HepG2 (cell line): ENCODE measurements around the gene NXPE3. TPM values are rescaled to one million over a fixed set of nuclear protein-coding genes. Genes with fewer than 3 reads are reported as not detected.

ENCODE experiments used
- ATAC-seq: fragments of 200-7000 bp; cut with Tn5 transposase; 3 replicates; pipeline ENCODE4 v1.9.1; 2020; ENCODE audit warnings: mild to moderate bottlenecking, moderate library complexity
- BruUV-seq: library from RNA; stranded (reverse); fragments of 400-500 nt; replicated peaks from 2 replicates; lab custom pipeline; 2021; lab: Mats Ljungman, UMichigan
- CTCF ChIA-PET: fragments of 300-600 bp; formaldehyde crosslinking; extraction: SDS; loops from one replicate; lab custom pipeline; 2021; ENCODE audit warnings: low total read pairs, inconsistent platforms, low intra/inter-chr PET ratio; lab: Yijun Ruan, JAX
- POLR2A ChIA-PET: fragments of 350-600 bp; sonication (Branson Sonifier 250); formaldehyde crosslinking; loops from one replicate; lab custom pipeline; 2020; ENCODE audit warnings: antibody characterized with exemption, inconsistent platforms; lab: Yijun Ruan, JAX
- DNase-seq: peaks from one replicate; pipeline ENCODE4 v3.0.0-alpha.2; 2015; ENCODE audit warnings: low spot score
- FAIRE-seq: peaks from 3 replicates; lab custom pipeline; 2011; peaks lifted over from hg19 to GRCh38; lab: Jason Lieb, UNC
- H2AFZ ChIP-seq: one replicate; pipeline ENCODE4 v1.6.1; 2011; ENCODE audit warnings: low read length, inconsistent platforms
- H3K27ac ChIP-seq: fragments of 300-600 bp; 3 replicates; pipeline ENCODE4 v1.8.0; 2011; ENCODE audit warnings: mixed run types, mild to moderate bottlenecking, mixed read lengths, low read length, inconsistent platforms; ENCODE audit not compliant: insufficient read depth; ENCODE audit errors: extremely low read length
- H3K27me3 ChIP-seq, 2 experiments: fragments of 200-600 bp in 1 of 2; 2 replicates in 1 of 2; 3 replicates in 1 of 2; pipeline versions ENCODE4 v1.6.0 to v1.8.0; 2011; ENCODE audit warnings: low read length in 2 of 2, mild to moderate bottlenecking in 2 of 2, moderate library complexity in 2 of 2, inconsistent platforms in 1 of 2; ENCODE audit not compliant: insufficient read depth in 2 of 2, control insufficient read depth in 1 of 2
- H3K36me3 ChIP-seq, 2 experiments: fragments of 200-600 bp in 1 of 2; replicated peaks in 1 of 2; 2 replicates in 1 of 2; 3 replicates in 1 of 2; pipeline versions ENCODE4 v1.5.1 to v1.8.0; 2011; ENCODE audit warnings: low read length in 2 of 2, inconsistent platforms in 1 of 2; ENCODE audit not compliant: insufficient read depth in 2 of 2, control insufficient read depth in 1 of 2
- H3K4me1 ChIP-seq: 2 replicates; pipeline ENCODE4 v1.5.1; 2012; ENCODE audit warnings: low read length, inconsistent platforms; ENCODE audit not compliant: insufficient read depth
- H3K4me2 ChIP-seq: 2 replicates; pipeline ENCODE4 v1.6.0; 2011; ENCODE audit warnings: low read depth, low read length, inconsistent platforms
- H3K4me3 ChIP-seq, 3 experiments: fragments of 200-600 bp in 1 of 3; sonication (generic), shearing (Covaris generic) in 1 of 3; replicated peaks in 1 of 3; 2 replicates each; pipeline ENCODE4 v1.5.1; 2011 to 2016; ENCODE audit warnings: low read length in 3 of 3, inconsistent platforms in 2 of 3, low read depth in 2 of 3, mild to moderate bottlenecking in 2 of 3, control low read depth in 1 of 3, mixed read lengths in 1 of 3; ENCODE audit not compliant: insufficient read depth in 1 of 3
- H3K79me2 ChIP-seq: one replicate; pipeline ENCODE4 v1.6.1; 2011; ENCODE audit warnings: low read length, inconsistent platforms; ENCODE audit not compliant: insufficient read depth
- H3K9ac ChIP-seq: 2 replicates; pipeline ENCODE4 v1.6.0; 2011; ENCODE audit warnings: mild to moderate bottlenecking, low read depth, low read length, inconsistent platforms; ENCODE audit not compliant: insufficient read depth
- H3K9me3 ChIP-seq: 2 replicates; pipeline ENCODE4 v1.5.1; 2012; ENCODE audit warnings: mild to moderate bottlenecking, low read length
- H4K20me1 ChIP-seq: 2 replicates; pipeline ENCODE4 v1.6.0; 2011; ENCODE audit warnings: inconsistent platforms, mild to moderate bottlenecking, low read length, moderate library complexity; ENCODE audit not compliant: insufficient read depth
- CBX5 ChIP-seq: sonication (generic); formaldehyde crosslinking; IDR thresholded peaks from 2 replicates; pipeline ENCODE4 v1.4.0; 2020; ENCODE audit warnings: missing genetic modification reagents, borderline replicate concordance
- DDIT3 ChIP-seq: sonication (generic); formaldehyde crosslinking; IDR thresholded peaks from 2 replicates; pipeline ENCODE4 v1.4.0; 2020; ENCODE audit warnings: mild to moderate bottlenecking, missing genetic modification reagents
- JUN ChIP-seq: sonication (generic); formaldehyde crosslinking; IDR thresholded peaks from 2 replicates; pipeline ENCODE4 v1.4.0; 2020; ENCODE audit warnings: mild to moderate bottlenecking, missing genetic modification reagents
- KLF11 ChIP-seq: IDR thresholded peaks from 2 replicates; pipeline ENCODE4 v1.6.1; 2016; ENCODE audit warnings: missing compliant biosample characterization
- MED13 ChIP-seq: sonication (generic); formaldehyde crosslinking; IDR thresholded peaks from 2 replicates; pipeline ENCODE4 v1.5.0; 2020; ENCODE audit warnings: missing genetic modification reagents
- NFATC3 ChIP-seq: sonication (generic); formaldehyde crosslinking; IDR thresholded peaks from 2 replicates; pipeline ENCODE4 v1.5.1; 2020; ENCODE audit warnings: mild to moderate bottlenecking, missing genetic modification reagents
- TMF1 ChIP-seq: sonication (generic); formaldehyde crosslinking; IDR thresholded peaks from 2 replicates; pipeline ENCODE4 v1.8.1; 2022; ENCODE audit warnings: low read depth, missing genetic modification reagents
- TRAFD1 ChIP-seq: sonication (generic); formaldehyde crosslinking; IDR thresholded peaks from 2 replicates; pipeline ENCODE4 v1.5.1; 2020; ENCODE audit warnings: missing genetic modification reagents, mild to moderate bottlenecking, borderline replicate concordance
- ZBTB3 ChIP-seq: sonication (generic); formaldehyde crosslinking; IDR thresholded peaks from 2 replicates; pipeline ENCODE4 v1.4.0; 2020; ENCODE audit warnings: low read depth, mild to moderate bottlenecking, moderate library complexity, missing genetic modification reagents, borderline replicate concordance
- ZBTB37 ChIP-seq: sonication (generic); formaldehyde crosslinking; IDR thresholded peaks from 2 replicates; pipeline ENCODE4 v1.4.0; 2020; ENCODE audit warnings: mild to moderate bottlenecking, missing genetic modification reagents
- ZFY ChIP-seq: sonication (generic); formaldehyde crosslinking; IDR thresholded peaks from 2 replicates; pipeline ENCODE4 v1.4.0; 2020; ENCODE audit warnings: missing genetic modification reagents
- ZNF34 ChIP-seq: sonication (generic); formaldehyde crosslinking; IDR thresholded peaks from 2 replicates; pipeline ENCODE4 v1.4.0; 2020; ENCODE audit warnings: mild to moderate bottlenecking, missing genetic modification reagents, borderline replicate concordance
- ZNF530 ChIP-seq: sonication (generic); formaldehyde crosslinking; IDR thresholded peaks from 2 replicates; pipeline ENCODE4 v1.5.0; 2020; ENCODE audit warnings: low read depth, mild to moderate bottlenecking, missing genetic modification reagents
- ZNF562 ChIP-seq: sonication (generic); formaldehyde crosslinking; IDR thresholded peaks from 2 replicates; pipeline ENCODE4 v1.8.0; 2022; ENCODE audit warnings: missing genetic modification reagents, borderline replicate concordance
- ZNF644 ChIP-seq: IDR thresholded peaks from 2 replicates; pipeline ENCODE4 v1.6.1; 2016; ENCODE audit warnings: low read depth
- ZNF674 ChIP-seq: sonication (generic); formaldehyde crosslinking; IDR thresholded peaks from 2 replicates; pipeline ENCODE4 v1.5.0; 2020; ENCODE audit warnings: low read depth, mild to moderate bottlenecking, missing genetic modification reagents
- ZNF678 ChIP-seq: sonication (generic); formaldehyde crosslinking; IDR thresholded peaks from 2 replicates; pipeline ENCODE4 v1.4.0; 2020; ENCODE audit warnings: mild to moderate bottlenecking, missing genetic modification reagents
- ZNF879 ChIP-seq: sonication (generic); formaldehyde crosslinking; IDR thresholded peaks from 2 replicates; pipeline ENCODE4 v1.8.1; 2023; ENCODE audit warnings: missing genetic modification reagents
- ZSCAN29 ChIP-seq: sonication (generic); formaldehyde crosslinking; conservative IDR thresholded peaks from 2 replicates; pipeline ENCODE4 v1.4.0; 2020; ENCODE audit warnings: mild to moderate bottlenecking, missing genetic modification reagents
- WGBS: methylation state at CpG from one replicate; pipeline ENCODE4 v1.1.6; 2017; ENCODE audit warnings: low lambda C conversion rate; 5-methylcytosine and 5-hydroxymethylcytosine counted together
- in situ Hi-C: cut with HindIII; loops from 2 replicates; pipeline ENCODE4 v1.10.0; 2017; ENCODE audit warnings: low pct_unique_long_range_greater_than_20kb; ENCODE audit not compliant: extremely low pct_ligation_motif_present
- intact Hi-C: fragments of 100-400 bp; cut with micrococcal nuclease; formaldehyde crosslinking; loops from one replicate; pipeline ENCODE4 v1.10.0; 2022; ENCODE audit not compliant: unreplicated experiment
- polyA plus RNA-seq, 8 experiments: library from polyadenylated mRNA; depleted of rRNA in 3 of 8; stranded (reverse) in 7 of 8; unstranded in 1 of 8; fragments of >200 nt; fragmentation: Illumina TruSeq in 4 of 8; extraction: Trizol in 4 of 8; gene quantifications; 2 replicates each; pipeline versions ENCODE4 v1.2.1 to v1.2.3, GENCODE V29; 2011 to 2016; ENCODE audit warnings: low read depth in 4 of 8, missing spikeins in 1 of 8, mixed read lengths in 1 of 8; ENCODE audit not compliant: insufficient read depth in 1 of 8
- total RNA-seq, 5 experiments: library from RNA; depleted of rRNA; stranded (reverse); fragments of >200 nt; fragmentation: Illumina TruSeq; extraction: Trizol; gene quantifications; 2 replicates each; pipeline ENCODE4 v1.2.3, GENCODE V29; 2016; ENCODE audit warnings: low read depth in 1 of 5
- TF ChIP-seq, protein P1 (sequence below): fragments of 450-650 bp; IDR thresholded peaks from 2 replicates; pipeline ENCODE4 v1.6.1; 2016

The NXPE3 gene
- total and polyA plus RNA-seq, 2 of the 13 experiments (the other 11 are each of a cell fraction or from before 2014, with no cell fraction given) = 3.5 to 4.7 TPM

DNA sequence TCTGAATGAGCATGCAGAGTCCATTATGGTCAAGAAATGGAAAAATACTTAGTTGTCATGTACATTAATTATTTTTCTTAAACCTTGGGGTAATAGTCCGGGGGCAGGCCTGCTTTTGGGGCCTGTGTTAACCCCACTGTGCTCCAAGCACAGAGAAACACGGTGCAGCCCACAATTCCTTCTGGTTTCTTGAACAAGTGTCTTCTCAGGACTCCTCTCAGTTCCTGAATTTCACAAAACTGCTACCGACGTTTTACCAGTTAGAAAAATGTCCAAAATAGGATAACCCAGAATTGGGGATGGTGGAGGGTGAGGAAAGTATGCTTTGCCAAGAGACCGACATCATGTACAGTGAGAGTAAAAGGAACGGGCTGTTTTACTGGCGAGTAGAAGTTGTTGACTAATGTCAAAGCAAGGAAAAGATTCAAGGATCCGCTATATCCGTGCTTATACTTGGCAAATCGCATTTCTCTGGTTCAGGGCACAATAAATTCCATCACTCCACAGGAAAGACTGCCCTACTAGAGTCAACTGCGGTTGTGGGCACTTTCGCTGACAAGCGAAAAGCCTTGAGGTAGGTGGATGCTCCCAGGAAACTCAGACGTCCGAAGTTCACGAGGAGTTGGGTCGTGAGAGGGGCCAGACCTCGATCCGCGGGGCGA, 495 bp upstream of the NXPE3 start:
- DNase-seq = no peak
- Histone ChIP-seq H2AFZ (peak overlapping the region; percentile 98), H3K36me3 (no peaks in the 10 kb centered on the region), H3K4me3 (peak overlapping the region; percentile 68 to 89 (median 72)), H3K27me3 (no peaks in the 10 kb centered on the region; a peak in 1 of 5 replicates), H3K79me2 (no peaks in the 10 kb centered on the region), H4K20me1 (no peaks in the 10 kb centered on the region), H3K9me3 (no peaks in the 10 kb centered on the region), H3K27ac (no peak overlapping the region), H3K4me1 (peaks cover 25% of the 10 kb centered on the region), H3K9ac (peak overlapping the region; percentile 65), H3K4me2 (peak overlapping the region; percentile 99)
- WGBS = 22% methylated on average over 16 of the region's 21 CpGs
- CTCF ChIA-PET = no interaction called here
- BruUV-seq = TSS peak; percentile 57
- no peak for ATAC-seq
- intact Hi-C loops = loop anchor here (5.0 kb wide), 2 partner anchors 56 to 91 kb away; partner anchors contain the start of genes CEP97 and RPL24
- in situ Hi-C loops = no loop called here
- POLR2A ChIA-PET = interaction anchor here (1.4 to 1.8 kb wide), 4 partner anchors 49 to 101 kb away, joined by 3 to 7 read pairs (median 6); partner anchors contain the start of genes CEP97, NFKBIZ and ZBTB11
- FAIRE-seq = no peak
- TF ChIP-seq TRAFD1 = no peak
- TF ChIP-seq ZNF562 (CRISPR knock-in tag) = no peak
- 0 out of 2 replicates have a peak, but pooled peaks have one; percentile 16 for TF ChIP-seq CBX5 (CRISPR knock-in tag)
- TF ChIP-seq DDIT3 (CRISPR knock-in tag) = no peak
- TF ChIP-seq TMF1 (CRISPR knock-in tag) = peak; percentile 79; the same call in 1 of the 2 replicates
- TF ChIP-seq JUN = 0 out of 2 replicates have a peak, but pooled peaks have one; percentile 24
- TF ChIP-seq ZNF674 (CRISPR knock-in tag) = 0 out of 2 replicates have a peak, but pooled peaks have one; percentile 15
- TF ChIP-seq KLF11 (CRISPR knock-in tag) = no peak
- peak; percentile 57; the same call in 1 of the 2 replicates for TF ChIP-seq ZSCAN29 (CRISPR knock-in tag)
- peak; percentile 54; the same call in 1 of the 2 replicates for TF ChIP-seq ZBTB3 (CRISPR knock-in tag)
- 0 out of 2 replicates have a peak, but pooled peaks have one; percentile 12 for TF ChIP-seq ZBTB37
- TF ChIP-seq ZNF678 (CRISPR knock-in tag) = 0 out of 2 replicates have a peak, but pooled peaks have one; percentile 27
- no peak for TF ChIP-seq MED13 (CRISPR knock-in tag)
- no peak for TF ChIP-seq NFATC3 (CRISPR knock-in tag)
- 0 out of 2 replicates have a peak, but pooled peaks have one; percentile 49 for TF ChIP-seq ZNF879 (CRISPR knock-in tag)
- TF ChIP-seq ZNF644 (CRISPR knock-in tag) = no peak
- no peak for TF ChIP-seq ZFY (CRISPR knock-in tag)
- 0 out of 2 replicates have a peak, but pooled peaks have one; percentile 31 for TF ChIP-seq ZNF530 (CRISPR knock-in tag)
- no peak for TF ChIP-seq ZNF34
- TF ChIP-seq, protein P1, sequence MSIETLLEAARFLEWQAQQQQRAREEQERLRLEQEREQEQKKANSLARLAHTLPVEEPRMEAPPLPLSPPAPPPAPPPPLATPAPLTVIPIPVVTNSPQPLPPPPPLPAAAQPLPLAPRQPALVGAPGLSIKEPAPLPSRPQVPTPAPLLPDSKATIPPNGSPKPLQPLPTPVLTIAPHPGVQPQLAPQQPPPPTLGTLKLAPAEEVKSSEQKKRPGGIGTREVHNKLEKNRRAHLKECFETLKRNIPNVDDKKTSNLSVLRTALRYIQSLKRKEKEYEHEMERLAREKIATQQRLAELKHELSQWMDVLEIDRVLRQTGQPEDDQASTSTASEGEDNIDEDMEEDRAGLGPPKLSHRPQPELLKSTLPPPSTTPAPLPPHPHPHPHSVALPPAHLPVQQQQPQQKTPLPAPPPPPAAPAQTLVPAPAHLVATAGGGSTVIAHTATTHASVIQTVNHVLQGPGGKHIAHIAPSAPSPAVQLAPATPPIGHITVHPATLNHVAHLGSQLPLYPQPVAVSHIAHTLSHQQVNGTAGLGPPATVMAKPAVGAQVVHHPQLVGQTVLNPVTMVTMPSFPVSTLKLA = no peak
